ENCODE results near the gene DNAAF8.

DNAAF8 gene

DNA sequence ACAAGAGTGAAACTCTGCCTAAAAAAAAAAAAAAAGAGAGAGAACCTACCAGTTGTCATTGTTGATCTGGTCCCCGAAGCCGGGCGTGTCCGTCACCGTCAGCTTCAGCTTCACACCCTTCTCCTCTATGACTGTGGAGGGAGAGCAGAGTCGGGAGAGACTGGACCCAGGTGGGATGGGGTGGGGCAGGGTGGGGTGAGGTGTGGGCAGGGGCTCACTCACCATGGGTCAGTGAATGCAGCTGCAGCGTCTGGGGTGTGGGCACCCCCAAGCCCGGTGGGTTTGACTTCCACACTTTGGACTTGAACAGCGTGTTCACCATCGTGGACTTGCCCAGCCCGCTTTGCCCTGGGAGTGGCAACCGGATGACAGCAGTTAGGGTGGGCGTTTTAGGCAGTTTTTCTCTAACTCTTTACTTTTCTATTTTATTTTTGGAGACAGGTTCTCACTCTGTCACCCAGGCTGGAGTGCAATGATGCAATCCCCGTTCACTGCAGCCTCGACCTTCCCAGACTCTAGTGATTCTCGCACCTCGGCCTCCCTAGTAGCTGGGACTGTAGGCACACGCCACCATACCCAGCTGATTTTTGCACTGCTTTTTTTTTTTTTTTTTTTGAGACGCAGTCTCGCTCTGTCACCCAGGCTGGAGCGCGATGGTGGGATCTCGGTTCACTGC lies 51.6 kb downstream of the DNAAF8 start:
- no peak for DNase-seq

DNA sequence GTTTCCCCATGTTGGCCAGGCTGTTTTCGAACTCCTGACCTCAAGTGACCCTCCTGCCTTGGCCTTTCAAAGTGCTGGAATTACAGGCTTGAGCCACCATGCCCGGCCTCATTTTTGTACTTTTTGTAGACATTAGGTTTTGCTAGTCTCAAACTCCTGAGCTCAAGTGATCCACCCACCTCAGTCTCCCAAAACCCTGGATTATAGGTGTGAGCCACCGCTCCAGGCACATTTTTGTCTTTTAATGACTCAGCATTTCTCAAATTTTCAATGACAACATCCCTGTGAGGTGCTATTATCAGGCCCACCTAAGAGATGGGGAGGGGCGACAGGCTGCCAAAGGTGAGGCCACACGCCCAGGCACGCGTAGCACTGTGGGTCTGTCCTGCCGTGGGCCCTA lies 52.7 kb downstream of the DNAAF8 start:
- DNase-seq: no peak

DNA sequence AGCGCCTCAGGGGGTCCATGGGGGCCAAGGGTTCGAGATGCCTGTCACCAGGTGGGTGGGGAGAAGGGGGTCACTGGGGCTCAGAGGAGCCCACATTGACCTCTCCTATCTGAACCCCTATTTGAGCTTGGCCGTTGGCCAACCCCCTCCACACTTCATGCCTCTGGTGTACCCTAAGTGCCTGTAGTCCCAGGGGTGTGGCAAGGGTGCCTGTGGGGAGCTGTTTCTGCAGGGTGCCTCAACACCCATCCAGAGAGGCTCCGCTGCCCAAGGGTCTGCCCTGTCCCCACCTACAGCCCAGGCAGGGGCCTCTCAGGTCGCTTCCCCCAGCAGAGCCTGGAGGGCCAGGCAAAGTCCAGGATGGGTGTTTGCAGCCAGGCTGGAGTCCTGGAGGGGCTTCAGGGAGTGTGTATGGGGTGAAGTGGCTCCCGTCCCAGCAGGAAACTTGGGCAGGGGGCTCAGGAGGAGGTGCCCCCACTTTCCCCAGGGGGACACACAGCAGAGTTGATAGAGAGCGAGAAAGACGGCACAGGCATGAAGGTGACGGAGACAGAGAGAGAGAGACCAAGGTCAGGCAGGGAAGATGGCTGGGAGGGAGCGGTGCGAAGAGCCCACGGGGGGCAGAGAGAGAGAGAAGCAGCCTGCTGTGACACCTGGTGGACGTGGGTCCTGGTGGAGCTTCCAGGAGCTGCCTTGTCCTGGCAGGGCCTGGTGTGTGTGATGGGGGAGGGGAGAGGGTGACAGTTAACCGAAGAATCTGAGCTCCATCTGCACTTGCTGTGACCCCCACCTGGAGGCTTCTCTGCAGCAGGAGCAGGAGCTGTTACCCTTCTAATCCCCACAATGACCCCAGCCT lies 53.5 kb downstream of the DNAAF8 start, which contains the start of gene SEPTIN12:
SEPTIN12 (minus strand) TSS at position 719 of the 856 bp plus-strand sequence; CDS start at position 19, 700 bp downstream.
- DNase-seq: no peak

DNA sequence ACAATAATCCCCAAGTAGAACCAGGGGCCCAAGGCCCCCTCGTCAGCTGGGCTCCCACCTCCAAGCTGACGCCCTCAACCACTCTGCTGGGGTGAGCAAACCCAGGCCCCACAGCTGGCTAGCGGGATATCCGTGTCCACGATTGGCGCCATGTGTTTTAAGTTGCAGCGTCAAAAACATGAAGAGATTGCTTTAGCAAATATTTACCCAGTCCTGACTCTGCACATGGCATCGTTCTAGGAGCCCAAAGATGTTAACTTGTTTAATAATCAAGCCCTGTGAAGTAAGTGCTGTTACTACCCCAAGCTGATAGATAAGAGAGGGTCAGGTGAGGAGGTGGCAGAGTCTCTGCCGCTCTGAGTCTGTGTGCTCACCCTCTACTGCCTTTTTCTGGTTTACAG lies 54.2 kb downstream of the DNAAF8 start:
- DNase-seq: no peak

DNA sequence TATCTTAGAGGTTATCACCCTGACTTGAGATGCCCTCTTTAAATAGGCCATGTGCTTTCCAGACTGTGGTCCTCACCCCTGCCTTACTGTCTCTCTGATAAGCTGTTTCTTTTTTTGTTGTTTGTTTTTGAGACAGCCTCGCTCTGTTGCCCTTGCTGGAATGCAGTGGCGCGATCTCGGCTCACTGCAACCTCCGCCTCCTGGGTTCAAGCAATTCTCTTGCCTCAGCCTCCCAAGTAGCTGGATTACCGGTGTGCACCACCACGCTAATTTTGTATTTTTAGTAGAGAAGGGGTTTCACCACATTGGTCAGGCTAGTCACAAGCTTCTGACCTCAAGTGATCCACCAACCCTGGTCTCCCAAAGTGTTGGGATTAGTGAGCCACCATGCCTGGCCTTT lies 54.6 kb downstream of the DNAAF8 start:
- no peak for DNase-seq

DNA sequence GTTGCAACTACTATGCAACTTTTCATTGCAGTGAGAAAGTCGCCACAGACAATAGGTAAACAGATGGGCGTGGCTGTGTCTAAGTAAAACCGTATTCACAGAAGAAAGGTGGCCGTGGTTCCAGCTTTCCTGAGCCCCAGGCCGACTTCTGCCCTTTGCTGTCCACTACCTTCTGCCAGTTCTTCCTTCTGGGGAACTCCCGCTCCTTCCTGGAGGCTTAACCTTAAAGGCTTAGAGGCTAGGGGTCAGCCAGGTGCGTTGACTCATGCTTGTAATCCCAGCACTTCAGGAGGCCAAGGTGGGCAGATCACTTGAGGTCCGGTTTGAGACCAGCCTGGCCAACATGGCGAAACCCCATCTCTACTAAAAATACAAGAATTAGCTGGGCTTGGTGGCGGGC lies 55.9 kb downstream of the DNAAF8 start:
- no peak for DNase-seq

DNA sequence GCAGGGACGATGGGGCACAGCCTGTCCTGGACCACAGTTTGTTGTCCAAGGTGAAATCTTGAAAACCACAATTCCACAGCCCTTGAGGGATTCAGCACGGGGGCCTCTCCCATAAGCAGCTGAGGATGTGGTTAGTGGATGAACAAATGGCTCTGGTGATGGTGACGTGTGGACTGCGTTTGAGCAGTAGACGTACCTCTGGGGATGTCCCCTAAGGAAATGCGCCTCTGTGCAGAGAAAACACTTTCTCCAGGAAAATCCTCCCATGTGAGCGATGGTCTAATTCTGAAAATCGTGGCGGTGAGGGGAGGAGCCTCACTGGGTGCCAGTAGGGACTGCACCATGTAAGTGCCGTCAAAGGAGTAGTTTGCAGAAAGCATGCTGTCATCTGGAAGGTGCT lies 56.5 kb downstream of the DNAAF8 start:
- no peak for DNase-seq

DNA sequence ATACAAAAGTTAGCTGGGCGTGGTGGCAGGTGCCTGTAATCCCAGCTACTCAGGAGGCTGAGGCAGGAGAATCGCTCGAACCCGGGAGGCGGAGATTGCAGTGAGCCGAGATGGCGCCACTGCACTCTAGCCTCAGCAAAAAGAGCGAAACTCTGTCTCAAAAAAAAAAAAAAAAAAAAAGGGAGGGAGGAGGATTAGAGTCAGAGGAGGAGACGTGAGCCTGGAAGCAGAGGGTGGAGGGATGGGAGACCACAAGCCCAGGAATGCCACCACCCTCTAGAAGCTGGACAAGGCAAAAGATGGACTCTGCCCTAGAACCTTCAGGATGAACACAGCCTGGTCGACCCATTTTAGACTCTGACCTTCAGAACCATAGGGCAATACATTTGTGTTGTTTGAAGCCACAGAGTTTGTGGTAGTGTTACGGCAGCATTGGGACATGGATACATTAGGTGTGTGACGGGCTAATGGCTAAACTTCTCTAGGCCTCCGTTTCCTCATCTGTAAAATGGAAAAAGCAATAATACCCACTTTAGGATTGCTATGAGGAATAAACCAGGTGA lies 58.7 kb downstream of the DNAAF8 start:
- no peak for DNase-seq

DNA sequence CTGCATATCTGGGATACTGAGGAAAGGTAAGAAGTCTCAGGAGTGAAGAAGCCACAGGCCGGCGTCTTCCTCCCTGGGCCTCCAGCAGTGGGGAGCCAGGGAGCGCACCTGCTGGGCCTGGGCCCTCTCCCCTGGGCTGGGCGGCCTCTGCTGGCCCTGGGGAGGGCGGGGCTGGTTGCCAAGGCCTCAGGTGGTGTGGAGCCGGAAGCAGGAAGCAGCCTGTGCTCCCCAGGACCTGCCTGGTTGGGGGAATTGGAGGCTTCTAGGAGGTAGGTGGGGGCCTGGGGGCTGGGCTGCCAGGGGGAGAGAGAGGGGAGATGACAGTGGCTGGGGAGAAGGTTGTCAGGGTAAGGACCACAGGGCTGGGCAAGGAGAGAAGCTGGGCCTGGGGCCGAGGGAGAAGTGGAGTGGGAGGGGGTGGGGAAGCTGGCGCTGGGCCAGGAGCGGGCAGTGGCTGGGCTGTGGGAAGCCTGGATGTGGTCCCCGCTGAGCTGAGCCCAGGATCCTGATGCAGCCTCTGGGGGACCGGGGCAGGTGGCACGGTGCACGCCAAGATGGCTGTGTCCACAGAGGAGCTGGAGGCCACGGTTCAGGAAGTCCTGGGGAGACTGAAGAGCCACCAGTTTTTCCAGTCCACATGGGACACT lies 61.0 kb downstream of the DNAAF8 start, which contains the start of gene SMIM22:
SMIM22 (plus strand) TSS at position 189 of the 647 bp plus-strand sequence; CDS start at position 555, 366 bp downstream.
- DNase-seq: no peak

DNA sequence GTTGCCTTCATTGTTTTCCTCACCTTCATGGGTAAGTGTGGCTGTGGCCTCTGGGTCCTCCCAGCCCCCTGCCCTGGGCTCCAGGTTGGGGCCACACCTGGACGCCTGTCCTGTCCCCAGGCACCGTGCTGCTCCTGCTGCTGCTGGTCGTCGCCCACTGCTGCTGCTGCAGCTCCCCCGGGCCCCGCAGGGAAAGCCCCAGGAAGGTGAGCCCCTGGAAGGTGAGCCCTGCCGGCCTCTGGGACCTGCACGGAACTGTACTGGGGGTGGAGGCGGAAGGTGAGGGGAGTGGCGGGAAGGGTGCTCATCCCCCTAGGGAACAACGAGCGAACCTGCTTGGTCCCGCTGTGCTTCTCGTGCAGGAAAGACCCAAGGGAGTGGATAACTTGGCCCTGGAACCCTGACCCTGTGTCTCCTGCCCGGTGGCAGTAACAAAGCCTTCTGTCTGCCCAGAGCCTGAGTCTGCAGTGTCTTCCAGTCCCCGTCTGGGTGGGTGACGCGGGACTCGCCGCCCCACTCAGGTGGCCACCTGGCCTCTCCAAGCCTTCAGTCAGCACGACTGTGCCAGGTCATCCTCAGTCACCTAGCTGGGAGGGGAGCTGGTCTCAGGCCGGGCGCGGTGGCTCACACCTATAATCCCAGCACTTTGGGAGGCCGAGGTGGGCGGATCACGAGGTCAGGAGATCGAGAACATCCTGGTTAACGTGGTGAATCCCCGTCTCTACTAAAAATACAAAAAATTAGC lies 61.7 kb downstream of the DNAAF8 start:
- no peak for DNase-seq

DNA sequence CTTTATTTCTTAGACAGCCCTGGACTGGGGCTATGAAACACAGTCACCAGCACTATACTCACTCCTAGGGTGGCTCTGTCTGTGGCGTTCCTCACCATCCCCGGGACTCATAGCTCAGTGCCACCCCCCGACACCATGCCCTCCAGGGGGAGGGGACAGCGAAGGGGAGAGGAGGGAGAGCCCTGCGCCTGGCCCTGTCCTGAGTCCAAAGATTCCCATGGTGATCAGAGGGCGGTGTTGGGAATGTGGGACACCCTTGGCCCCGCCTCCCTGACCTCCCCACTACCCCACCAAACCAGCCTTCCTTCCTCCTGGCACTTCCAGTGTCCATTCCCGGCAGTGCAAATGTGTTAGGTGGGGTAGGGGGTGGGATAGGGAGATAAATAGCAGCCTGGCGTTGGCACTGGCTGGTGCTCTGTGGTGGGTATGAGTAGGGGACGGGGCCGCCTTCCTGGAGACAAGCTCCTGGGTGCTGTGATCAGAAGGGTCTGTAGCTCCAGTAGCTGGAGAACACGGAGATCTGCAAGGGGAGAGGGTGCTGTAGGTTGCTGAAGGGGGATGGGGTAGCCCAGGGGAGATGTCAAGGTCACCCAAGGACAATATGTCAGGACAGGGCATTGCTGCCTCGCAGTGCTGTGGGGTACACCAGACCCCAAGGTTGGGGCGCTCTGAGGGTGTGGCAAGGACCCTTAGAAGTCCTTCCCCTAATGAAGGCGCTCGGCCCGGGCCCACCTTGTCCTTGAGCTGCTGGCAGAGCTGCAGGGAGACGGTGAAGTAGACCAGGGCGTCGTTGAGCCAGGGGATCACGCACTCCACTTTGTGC lies 62.9 kb downstream of the DNAAF8 start:
- no peak for DNase-seq

DNA sequence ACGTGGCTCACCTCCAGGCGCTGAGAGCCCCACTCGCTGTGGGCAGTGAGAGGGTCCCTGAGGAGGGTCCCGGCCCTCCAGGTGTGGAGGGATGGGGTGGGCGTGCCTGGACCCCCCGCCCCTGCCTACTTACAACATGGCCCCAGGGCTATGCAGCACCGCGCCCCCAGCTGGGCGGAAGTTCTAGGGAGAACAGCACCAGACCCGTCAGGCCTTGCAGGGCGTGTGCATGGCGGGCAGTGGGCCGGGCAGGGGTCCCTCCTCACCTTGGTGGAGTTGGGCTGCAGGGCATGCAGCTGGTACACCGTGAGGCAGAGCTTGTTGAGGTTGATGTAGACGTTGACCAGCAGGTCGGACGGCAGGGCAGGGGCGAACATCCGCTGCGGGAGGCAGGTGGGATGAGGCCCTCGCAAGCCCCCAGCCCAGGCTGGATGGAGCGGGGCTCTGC lies 63.5 kb downstream of the DNAAF8 start:
- no peak for DNase-seq

DNA sequence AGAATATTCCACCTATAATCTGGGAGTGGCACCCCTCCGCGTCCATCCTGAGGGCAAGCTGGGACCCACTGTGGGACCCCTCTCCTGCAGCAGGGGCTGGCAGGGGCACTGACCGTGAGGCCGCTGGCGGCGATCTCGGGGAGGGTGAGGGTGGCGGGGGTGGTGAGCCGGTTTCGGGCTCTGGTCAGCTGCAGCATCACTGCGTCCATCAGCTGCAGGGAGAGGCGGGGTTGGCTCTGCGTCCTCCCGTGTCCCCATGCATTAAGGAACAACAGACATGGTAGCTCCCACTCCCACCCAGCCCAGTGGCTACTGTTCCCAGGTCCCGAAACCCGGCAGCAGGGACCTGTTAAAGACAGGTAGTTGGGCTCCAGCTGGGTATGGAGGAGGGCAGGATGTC lies 64.1 kb downstream of the DNAAF8 start:
- no peak for DNase-seq
